ENCODE measurements around the gene FNDC11.

FNDC11 gene

DNA sequence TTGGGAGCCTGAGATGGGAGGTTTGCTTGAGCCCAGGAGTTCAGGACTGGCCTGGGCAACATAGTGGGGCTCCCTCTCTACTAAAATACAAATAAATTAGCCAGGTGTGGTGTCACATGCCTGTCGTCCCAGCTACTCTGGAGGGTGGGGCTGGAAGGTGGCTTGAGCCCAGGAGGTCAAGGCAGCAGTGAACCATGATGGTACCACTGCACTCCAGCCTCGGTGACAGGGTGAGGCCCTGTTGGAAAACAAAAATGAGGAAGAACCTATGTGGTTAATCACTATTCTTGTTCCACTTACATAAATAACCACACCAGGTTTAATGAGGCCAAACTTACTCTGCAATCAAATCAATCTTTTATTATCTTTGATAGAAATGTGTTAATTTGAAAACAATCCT lies 28.0 kb upstream of the FNDC11 start:
- DNase-seq = no peak

DNA sequence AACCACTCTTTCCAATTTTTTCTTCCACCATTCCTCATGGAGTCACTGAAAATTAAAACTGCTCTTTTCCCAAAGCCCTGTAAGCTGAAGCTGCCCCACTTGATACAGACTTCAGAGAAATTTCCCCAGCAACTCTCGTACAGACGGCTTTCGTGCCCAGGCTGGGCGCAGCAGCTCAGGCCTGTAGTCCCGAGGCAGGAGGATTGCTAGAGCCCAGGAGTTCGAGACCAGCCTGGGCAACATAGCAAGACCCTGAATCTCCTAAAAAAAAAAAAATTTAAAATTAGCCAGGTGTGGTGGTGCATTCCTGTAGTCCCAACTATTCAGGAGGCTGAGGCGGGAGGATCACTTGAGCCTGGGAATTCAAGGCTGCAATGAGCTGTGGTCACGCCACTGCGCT lies 26.8 kb upstream of the FNDC11 start:
- DNase-seq = no peak

DNA sequence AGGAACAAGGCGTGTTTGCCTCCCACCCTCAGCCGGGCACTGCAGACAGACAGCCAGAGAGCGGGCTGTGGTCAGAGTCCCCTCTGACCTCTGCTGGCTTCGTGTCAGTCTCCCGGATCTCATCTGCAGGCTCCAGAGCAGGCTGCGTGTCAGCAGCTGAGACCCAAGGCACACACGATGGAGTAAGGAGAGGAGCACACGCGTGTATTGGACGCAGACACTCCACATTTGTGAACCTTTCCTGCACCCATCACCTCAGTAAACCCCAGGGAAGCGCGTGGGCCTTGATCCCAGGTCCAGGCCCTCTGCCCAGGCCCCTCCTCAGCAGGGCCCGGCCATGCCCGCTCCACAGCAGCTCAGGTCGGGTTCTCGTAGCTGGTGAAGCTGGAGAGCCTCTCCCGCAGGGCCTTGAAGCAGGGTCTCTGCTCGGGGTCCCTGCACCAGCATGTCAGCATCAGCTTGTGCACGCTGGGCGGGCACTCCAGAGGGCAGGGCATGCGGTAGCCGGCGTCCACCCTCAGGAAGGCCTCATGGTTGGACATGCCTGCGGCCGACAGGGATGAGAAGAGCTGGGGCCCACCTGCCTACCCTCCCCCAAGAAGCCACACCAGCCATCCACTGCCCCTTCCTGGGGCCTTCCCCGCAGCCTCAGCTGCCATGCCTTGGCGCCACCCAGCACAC lies 24.6 kb upstream of the FNDC11 start:
- no peak for DNase-seq

DNA sequence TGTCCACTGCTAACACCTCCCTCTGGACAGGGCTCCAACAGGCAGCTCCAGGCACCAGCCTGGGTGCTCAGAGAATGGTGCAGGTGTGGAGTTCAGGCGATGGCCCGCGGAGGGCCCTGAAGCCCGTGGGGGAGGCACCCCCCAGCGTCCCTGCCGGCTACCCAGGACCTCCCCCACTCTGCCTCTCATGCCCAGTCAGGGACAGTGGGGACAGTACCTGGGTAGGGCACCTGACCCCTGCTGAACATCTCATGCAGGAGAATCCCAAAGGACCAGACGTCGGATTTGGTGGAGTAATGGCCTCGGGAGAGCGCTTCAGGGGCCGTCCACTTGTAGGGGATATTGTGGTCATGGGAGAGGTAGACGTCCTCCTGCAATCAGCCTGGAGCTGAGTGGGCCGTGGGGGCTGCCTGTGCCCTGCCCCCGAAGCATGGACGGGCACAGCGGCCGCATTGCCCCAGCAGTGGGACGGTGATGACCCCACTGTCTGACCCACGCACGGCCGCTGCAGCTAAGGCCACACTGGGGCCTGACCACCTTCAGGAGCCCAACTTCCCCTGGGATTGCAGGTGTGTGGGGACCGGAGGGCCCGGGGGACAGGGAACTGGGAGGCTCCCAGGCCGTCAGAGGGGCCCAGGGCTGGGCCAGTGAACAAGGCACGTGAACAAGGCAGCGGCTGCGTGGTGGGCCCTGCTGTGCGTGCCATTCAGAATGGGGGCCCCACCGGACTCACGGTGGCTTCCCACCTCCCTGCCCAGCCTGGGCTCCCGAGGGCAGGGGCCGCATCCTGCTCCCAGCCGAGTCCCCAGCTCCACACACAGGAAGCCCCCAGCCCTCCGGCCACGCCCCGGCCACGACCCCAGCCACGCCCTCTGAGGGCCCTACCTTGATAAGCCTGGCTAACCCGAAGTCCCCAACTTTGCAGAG lies 23.8 kb upstream of the FNDC11 start:
- no peak for DNase-seq

DNA sequence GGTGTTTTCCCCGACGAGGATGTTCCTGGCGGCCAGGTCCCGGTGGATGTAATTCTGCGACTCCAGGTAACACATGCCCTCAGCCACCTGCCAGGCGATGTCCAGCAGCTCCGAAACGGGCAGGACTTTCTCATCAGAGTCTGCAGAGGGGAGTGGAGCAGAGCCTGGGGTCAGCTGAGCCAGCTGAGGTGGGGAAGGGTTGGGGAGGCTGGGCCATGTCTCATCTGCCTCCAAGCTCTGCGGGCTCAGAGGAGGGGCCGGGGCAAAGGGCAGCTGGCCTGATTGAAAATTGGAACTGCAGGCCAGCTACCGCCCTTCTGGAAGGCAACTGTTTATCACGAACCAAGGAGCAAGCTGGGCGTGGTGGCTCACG lies 23.2 kb upstream of the FNDC11 start:
- DNase-seq = no peak

DNA sequence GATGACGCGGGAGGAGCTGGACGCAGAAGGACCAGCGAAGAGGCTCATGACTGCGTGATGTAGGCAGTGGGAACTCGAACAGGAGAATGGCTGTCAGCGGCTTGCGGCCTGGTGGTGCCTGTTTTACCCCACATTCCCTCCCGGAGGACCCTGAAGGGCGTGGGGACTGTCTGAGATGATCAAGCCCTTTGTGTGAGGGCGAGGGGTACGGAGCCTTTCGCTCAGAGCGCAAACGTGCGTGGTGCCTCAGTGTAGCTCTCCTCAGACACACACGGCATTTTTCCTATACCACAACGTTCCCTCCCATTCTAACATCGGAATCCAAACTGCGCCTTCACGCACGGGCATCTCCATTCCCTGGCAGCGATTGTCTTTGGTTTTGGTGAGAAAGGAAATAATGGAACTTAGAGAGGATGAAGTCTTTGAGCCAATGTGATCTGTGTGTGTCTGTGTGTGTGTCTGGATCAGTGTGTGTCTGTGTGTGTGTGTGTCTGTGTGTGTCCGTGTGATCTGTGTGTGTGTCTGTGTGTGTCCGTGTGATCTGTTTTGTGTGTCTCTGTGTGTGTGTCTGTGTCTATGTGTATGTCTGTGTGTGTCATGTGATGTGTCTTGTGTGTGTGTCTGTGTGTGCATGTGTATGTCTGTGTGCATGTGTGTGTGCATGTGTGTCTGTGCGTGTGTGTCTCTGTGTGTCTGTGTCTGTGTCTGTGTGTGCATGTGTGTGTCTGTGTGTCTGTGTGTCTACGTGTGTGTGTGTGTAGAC lies 22.1 kb upstream of the FNDC11 start:
- DNase-seq = no peak

DNA sequence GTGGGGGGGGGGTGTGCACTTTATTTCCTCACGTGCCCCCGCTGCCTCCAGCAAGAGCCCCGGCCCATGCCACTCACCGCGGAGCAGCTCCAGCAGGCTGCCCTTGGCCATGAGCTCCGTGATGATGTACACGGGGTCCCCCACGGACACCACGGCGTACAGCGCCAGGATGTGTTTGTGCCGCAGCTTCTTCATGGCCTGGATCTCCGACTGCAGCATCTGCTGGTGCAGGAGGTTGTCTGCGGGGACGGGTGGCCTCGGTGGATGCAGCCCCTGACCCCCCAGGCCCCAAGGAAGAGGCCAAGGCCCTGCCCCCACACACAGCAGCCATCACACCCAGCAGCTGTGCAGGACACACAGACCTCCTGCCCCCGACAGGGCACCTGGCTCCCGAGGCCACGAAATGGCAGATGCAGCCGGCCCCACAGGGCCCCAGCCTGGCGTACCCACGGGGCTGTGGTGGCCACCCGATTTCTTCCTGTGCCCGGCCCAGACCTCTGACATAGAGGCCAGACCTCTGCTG lies 21.4 kb upstream of the FNDC11 start:
- DNase-seq = no peak

DNA sequence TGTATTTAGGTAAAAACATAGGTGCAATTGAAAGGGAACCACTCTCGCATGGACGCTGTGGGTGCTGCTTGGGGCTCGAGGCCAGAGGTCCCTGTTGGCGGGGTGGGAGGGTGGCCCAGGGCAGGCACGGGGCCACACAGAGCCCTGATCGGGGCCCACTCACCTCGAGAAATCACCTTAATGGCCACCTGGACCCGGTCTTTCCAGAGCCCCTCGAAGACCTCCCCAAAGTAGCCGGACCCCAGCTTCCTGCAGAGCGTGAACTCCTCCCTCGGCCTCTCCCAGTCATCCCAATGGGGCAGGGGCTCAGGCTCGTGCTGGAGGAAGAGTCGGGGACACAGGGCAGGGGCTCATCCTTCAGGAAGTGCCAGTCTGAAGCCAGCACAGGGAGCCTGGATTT lies 20.6 kb upstream of the FNDC11 start:
- no peak for DNase-seq

DNA sequence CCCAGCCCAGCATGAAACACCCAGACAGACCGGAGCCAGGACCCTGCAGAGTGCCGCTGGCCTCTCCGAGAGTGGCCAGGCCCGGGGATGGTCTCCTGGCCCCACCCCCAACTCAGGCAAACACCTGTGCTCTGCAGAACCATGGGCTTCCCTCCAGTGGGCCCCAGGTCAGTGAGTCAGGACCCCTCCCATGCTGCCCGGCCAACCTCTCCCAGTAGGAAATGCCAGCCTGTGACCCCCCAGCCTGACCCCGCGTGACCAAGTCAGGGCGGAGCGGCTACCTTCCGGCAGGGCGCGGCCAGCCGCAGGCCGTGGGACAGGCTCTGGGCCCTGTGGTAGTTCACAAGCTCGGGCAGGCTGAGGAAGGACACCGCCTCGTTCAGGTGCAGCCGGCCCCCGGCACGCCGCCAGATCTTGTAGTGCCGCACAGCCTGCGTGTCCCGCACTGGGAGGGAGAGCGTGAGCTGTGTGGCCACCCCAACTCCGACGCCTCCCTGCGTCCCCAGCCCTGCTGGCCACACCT lies 20.0 kb upstream of the FNDC11 start:
- no peak for DNase-seq

DNA sequence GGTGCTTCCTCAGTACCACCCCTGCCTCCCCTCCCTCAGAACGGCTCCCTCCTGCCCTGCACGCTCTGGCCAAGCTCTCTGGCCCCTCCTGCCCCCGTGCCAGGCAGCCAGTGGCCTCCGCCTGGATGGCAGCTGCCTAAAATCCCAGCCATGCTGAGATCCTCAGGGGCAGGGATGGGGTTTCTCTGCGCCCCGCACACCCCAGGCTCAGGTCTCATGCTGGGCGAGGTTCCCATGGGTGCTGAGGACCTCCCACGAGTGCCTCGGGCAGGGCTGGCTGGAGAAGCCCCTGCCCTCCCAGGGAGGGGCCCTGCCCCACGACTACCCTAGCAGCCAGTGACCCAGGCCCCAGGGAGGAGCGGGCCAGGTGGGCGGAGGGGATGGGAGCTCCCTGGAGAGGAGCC lies 19.5 kb upstream of the FNDC11 start:
- no peak for DNase-seq

DNA sequence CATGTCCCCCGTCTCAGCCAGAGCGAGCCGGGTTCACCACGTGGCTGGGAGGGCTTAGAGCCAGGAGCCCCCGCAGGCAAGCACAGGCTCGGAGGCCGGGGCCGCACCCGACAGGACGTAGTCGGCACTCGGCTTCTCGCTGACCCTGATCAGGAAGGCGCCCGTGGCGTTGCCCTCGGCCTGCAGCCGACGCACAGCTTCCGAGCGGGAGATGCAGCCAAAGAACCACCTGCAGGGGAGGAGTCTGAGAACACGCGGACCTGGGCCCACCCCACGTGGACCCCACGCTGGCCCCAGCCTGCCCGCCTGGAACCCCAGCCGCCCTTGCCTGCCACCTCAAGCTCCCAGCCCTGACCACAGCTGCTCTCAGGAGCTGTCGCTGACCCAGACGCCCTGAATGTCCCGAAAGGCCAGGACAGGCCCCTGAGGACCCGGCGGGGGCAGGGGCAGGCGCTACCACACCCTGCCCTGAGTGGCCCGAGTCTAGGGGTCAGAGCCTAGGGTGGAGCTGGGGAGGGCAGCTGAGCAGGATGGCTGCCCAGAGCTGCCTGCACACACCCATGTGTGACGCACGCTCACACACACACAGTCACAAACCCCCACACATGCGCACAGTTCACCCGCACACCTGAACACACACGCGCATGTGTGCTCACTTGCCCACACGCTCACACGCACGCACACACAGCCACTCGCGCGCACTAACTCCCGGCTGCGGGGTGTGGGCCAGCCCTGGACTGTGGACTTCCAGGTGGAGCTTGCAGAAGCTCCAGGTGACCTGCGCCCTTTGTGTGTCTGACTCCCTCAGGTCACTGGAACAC lies 18.9 kb upstream of the FNDC11 start:
- DNase-seq = no peak

DNA sequence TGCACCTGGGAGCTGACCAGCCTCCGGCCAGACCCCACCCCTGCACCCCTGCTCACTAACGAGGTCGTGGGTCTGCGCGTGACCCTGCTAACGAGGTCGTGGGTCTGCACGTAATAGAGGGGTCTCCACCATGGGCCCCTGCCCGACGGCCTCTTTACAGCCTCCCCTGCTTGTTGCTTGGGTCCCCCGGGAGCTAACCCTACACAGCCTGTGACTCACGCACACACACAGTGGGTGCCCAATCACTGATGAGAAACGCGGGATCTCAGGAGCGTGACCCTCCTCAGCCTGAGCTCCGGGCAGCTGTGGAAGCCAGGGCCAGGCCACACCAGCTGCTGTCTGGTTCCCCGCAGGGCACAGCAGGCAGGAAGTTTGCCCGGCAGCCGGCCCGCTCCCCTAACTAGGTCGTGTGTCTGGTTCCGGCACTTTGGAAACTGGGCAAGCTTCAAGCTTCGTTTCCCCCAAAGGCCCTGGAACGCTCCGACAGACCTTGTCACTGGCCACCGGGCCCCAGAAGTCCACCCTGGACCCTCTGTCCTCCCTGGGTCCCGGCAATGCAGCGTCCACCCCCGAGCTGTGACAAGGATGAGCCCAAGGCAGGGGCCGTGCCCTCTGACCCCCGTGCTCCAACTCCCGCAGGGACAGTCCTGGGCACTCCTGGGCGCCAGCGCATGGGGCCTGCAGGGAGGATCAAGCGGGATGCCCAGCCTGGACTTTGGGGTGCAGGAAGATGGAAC lies 17.6 kb upstream of the FNDC11 start:
- DNase-seq = no peak

DNA sequence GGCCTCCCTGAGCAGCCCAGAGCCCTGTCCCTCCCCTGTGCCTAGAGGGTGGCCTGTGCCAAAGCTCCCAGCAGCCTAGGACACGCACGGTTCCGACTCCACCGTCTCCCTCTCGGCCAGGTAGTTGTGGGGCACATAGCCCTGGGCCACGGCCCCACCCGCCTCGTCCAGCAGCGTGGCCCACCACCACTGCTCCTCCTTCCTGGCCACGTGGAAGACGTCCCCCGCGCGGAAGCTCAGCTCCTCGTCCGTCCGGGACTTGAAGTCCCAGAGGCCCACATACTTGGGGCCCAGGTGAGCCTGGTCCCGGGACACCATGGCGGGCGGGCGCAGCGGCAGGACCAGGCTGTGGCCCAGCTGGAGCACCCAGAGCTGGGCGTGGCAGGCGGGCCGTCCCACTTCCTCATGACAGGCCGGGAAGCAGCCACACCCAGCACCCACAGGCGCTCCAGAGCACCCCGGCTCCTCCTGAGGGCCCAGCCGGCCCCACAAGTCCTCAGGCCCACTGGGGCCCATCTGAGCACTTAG lies 16.9 kb upstream of the FNDC11 start, which contains the start of gene PTK6:
PTK6 (minus strand) TSS at position 380 of the 528 bp plus-strand sequence; CDS start at position 318, 62 bp downstream.
- DNase-seq = no peak

DNA sequence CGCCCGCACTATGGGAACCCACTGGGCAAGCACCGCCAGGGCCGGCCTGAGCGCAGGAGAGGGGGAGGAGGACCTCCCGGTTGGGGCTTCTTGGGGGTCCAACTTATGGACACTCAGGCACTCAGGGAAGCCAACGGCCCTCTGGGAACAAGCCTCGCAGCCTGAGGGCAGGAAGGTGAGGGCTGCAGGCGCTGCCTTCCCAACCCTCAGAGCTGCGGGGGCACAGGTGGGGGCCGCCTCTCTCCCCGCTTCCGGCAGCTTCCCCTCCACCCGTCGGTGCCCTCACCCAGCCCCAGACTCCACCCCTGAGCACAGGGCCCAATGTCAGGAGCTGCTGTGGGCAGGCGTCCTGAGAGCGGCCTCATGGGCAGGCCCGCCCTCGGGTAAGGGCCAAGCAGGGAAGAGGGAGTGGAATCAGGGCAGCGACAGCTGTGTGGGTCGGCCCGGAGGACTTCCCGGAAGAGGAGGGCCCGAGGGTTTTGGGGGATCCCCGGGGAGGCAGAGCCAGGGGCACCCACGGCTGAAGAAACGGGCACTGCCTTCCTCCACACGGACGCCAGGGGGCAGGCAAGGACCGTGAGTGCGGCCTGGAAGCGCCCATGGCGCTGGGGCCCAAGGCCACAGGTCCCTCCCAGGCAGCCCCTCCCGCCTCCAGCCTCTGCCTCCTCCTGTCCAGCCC lies 16.3 kb upstream of the FNDC11 start:
- DNase-seq = peak; percentile 25 to 67

DNA sequence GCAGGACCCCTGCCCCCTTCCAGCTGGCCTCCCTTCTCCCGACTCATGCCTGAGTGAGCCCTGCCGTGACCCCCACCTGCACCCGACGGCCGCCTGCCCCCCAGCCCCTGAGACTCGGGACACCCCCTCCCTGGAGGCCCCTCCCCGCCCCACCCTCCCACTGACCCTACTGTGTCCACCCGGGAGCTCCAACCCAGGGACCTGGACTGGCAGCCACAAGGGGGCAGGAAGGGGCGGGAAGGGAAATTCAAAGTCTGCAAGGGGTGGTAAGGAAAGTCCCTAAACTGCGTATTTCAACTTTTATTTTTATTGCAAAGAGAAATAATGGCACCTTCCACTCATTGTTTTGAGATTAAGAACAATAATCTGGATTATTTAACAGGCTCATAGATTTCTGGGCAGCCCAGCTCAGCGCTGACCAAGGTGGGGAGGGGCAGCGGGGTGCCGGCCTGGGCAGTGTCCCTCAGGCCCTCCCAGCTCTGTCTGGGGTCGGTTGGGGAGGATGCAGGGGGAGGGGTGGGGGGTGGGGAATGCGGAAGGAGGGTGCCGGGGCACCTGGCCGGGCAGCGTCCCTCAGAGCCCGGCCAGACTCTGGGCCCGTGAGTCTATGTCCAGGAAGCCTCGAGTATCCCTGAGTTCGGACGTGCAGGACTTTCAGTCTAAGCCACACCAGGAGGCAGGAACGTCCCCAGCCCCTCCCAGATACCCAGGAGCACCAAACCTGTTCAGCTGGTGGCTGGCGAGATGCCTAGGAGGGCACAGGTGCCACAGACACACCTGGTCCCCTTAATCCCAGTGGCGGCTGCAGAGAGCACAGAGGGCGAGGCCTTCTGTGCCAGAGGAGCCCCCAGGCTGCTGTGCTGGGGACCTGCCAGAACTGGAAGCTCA lies 15.5 kb upstream of the FNDC11 start:
- no peak for DNase-seq

DNA sequence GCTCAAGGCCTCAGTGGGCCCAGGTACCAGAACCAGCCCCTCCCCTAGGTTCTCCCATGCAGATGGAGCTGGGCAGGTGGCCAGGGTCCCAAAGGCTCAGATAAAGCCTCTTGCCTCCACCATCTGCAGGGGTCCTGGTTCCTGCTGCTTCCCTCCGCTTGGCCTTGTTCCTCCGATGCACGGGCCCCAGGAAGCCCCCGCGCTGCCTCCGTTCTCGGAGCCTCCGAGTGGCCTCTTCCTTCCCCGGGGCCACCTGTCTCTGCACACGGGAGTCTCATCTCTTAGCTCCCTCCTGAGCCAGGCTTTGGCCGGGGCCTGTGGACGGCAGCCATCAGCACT lies 14.9 kb upstream of the FNDC11 start:
- DNase-seq = no peak

DNA sequence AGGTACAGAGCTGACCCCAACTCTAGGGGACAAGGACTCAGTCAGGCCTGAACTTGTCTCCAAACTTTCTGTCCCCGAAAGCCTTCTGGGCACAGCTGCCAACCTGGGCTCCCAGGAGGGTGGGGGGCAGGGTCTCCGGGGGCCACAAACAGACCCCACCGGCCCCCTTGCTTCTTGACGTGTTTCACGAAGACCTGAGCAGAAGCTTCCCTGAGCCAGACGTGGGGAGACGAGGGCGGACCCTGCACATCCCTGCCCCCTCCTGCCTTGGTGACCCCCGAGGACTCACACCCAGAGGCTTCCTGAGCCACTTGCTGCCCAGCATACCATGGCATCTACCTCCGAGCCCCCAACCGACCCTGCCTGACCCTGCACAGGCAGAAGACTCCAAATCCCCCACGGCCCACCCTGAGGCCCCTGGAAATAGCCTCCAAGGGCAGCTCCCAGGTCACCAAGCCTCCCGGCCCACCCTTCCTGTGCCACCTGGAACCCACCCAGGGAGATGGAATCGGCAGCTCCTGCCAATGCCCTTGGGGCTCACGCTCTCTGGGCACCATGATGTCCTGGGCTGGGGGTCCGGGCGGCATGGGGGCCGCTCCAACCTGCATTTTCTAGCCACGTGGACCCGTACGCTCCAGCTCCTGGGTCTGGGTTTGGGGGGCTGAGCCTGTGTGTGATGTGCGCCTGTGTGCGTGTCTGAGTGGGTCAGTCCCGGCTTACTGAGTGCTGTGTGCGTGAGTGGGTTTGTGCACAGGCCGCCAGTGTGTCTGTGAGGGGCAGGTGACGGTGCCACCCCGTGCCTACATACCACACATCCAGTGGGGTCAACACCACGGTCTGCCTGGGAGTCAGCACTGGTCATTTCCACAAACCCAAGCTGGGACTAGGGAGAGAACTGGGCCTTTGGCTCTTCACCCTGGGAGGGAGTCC lies 14.3 kb upstream of the FNDC11 start:
- no peak for DNase-seq

Measured in hippocampal formation (tissue), 2 donors.